Stomach smooth muscle (tissue), 2 donors: ENCODE results near the gene OR51B6.
"Not testable (repeated sequence)": the region's sequence is repeated elsewhere in the genome, so short reads cannot be mapped to it uniquely, and the experiment has no call there.

Source experiments
- H3K27ac ChIP-seq: one replicate; pipeline ENCODE4 v1.7.0; 2013; ENCODE audit warnings: mild to moderate bottlenecking, low read length, inconsistent platforms
- H3K27me3 ChIP-seq, 2 donors: one replicate each; pipeline ENCODE4 v1.7.0; 2013; ENCODE audit warnings: low read length in 2 of 2; ENCODE audit not compliant: insufficient read depth in 2 of 2, control insufficient read depth in 1 of 2
- H3K36me3 ChIP-seq, 2 donors: one replicate each; pipeline ENCODE4 v1.7.0; 2013; ENCODE audit warnings: low read length in 2 of 2; ENCODE audit not compliant: control insufficient read depth in 2 of 2, insufficient read depth in 2 of 2
- H3K4me1 ChIP-seq: one replicate; pipeline ENCODE4 v1.7.0; 2013; ENCODE audit warnings: low read length; ENCODE audit not compliant: control insufficient read depth, insufficient read depth
- H3K4me3 ChIP-seq, 2 donors: one replicate each; pipeline ENCODE4 v1.7.0; 2013; ENCODE audit warnings: low read length in 2 of 2
- H3K9ac ChIP-seq, 2 donors: one replicate each; pipeline ENCODE4 v1.7.0; 2013; ENCODE audit warnings: low read length in 2 of 2, mild to moderate bottlenecking in 1 of 2
- H3K9me3 ChIP-seq, 2 donors: one replicate each; pipeline ENCODE4 v1.7.0; 2013; ENCODE audit warnings: low read length in 2 of 2; ENCODE audit not compliant: control insufficient read depth in 2 of 2
- donor health status: healthy.
- donor health status: Pancreatic carcinoma.

The OR51B6 gene

GRCh38 chr11:5336331-5336730 is 15.0 kb upstream of the OR51B6 start:
- no peak overlapping the region for H3K9ac ChIP-seq
- no peaks in the 10 kb centered on the region for H3K9me3 ChIP-seq
- H3K27me3 ChIP-seq, result no peaks in the 10 kb centered on the region
- H3K4me1 ChIP-seq, result no peaks in the 10 kb centered on the region
- no peak overlapping the region for H3K27ac ChIP-seq
- no peak overlapping the region for H3K4me3 ChIP-seq
- no peaks in the 10 kb centered on the region for H3K36me3 ChIP-seq

- H3K27ac ChIP-seq, H3K9ac ChIP-seq, H3K36me3 ChIP-seq, H3K27me3 ChIP-seq, H3K4me3 ChIP-seq, H3K4me1 ChIP-seq, H3K9me3 ChIP-seq: not testable (repeated sequence)
Observed at GRCh38 chr11:5337253-5337652, 14.1 kb upstream of the OR51B6 start.

GRCh38 chr11:5339771-5340322 is 11.5 kb upstream of the OR51B6 start:
- Histone ChIP-seq H3K4me1 (no peaks in the 10 kb centered on the region), H3K9me3 (no peaks in the 10 kb centered on the region), H3K36me3 (no peaks in the 10 kb centered on the region), H3K27me3 (no peaks in the 10 kb centered on the region), H3K27ac (no peak overlapping the region), H3K4me3 (no peak overlapping the region), H3K9ac (no peak overlapping the region)

GRCh38 chr11:5343474-5344335 is 7.6 kb upstream of the OR51B6 start, which contains the start of gene OR51B5:
Gene OR51B5, minus strand, starts transcription at chr11:5343524. Its CDS starts 0 bp downstream, at chr11:5343524.
- no peaks in the 10 kb centered on the region for H3K9me3 ChIP-seq
- H3K9ac ChIP-seq, result no peak within 1 kb of the TSS
- H3K27ac ChIP-seq, result no peak within 1 kb of the TSS
- no peaks in the 10 kb centered on the region for H3K4me1 ChIP-seq
- H3K27me3 ChIP-seq, result no peaks in the 10 kb centered on the region
- H3K36me3 ChIP-seq, result no peaks in the 10 kb centered on the region
- no peak within 1 kb of the TSS for H3K4me3 ChIP-seq

- no peaks in the 10 kb centered on the region for H3K36me3 ChIP-seq
- H3K9me3 ChIP-seq, result no peaks in the 10 kb centered on the region
- H3K27ac ChIP-seq, result no peak overlapping the region
- H3K4me3 ChIP-seq, result no peak overlapping the region
- no peaks in the 10 kb centered on the region for H3K27me3 ChIP-seq
- no peak overlapping the region for H3K9ac ChIP-seq
- H3K4me1 ChIP-seq, result no peaks in the 10 kb centered on the region
Observed at GRCh38 chr11:5345831-5346230, 5.5 kb upstream of the OR51B6 start.

- Histone ChIP-seq H3K36me3 (no peaks in the 10 kb centered on the region), H3K27ac (no peak overlapping the region), H3K4me3 (no peak overlapping the region), H3K9me3 (no peaks in the 10 kb centered on the region), H3K4me1 (no peaks in the 10 kb centered on the region), H3K27me3 (no peaks in the 10 kb centered on the region), H3K9ac (no peak overlapping the region)
Observed at GRCh38 chr11:5348551-5349194, 2.6 kb upstream of the OR51B6 start.

- no peak overlapping the region for H3K27ac ChIP-seq
- H3K4me3 ChIP-seq, result no peak overlapping the region
- no peaks in the 10 kb centered on the region for H3K4me1 ChIP-seq
- H3K9me3 ChIP-seq, result no peaks in the 10 kb centered on the region
- no peaks in the 10 kb centered on the region for H3K36me3 ChIP-seq
- no peak overlapping the region for H3K9ac ChIP-seq
- H3K27me3 ChIP-seq, result no peaks in the 10 kb centered on the region
Observed at GRCh38 chr11:5349550-5349949, 1.8 kb upstream of the OR51B6 start.

GRCh38 chr11:5356031-5356430 is 4.7 kb downstream of the OR51B6 start:
- H3K27ac ChIP-seq, H3K27me3 ChIP-seq, H3K36me3 ChIP-seq, H3K9ac ChIP-seq, H3K4me1 ChIP-seq, H3K4me3 ChIP-seq, H3K9me3 ChIP-seq: not testable (repeated sequence)

- Histone ChIP-seq H3K4me3 (no peak overlapping the region), H3K36me3 (no peaks in the 10 kb centered on the region), H3K9me3 (no peaks in the 10 kb centered on the region), H3K4me1 (no peaks in the 10 kb centered on the region), H3K27me3 (no peaks in the 10 kb centered on the region), H3K27ac (no peak overlapping the region), H3K9ac (no peak overlapping the region)
Observed at GRCh38 chr11:5362017-5362625, 10.8 kb downstream of the OR51B6 start.

- no peaks in the 10 kb centered on the region for H3K4me1 ChIP-seq
- no peak overlapping the region for H3K4me3 ChIP-seq
- no peaks in the 10 kb centered on the region for H3K27me3 ChIP-seq
- no peak overlapping the region for H3K9ac ChIP-seq
- no peaks in the 10 kb centered on the region for H3K9me3 ChIP-seq
- H3K36me3 ChIP-seq, result no peaks in the 10 kb centered on the region
- H3K27ac ChIP-seq, result no peak overlapping the region
Observed at GRCh38 chr11:5363679-5364078, 12.4 kb downstream of the OR51B6 start.
